Stimulated activated naive CD8-positive, alpha-beta T cell treated with anti-CD3 and anti-CD28 coated beads, Interleukin-15, Interleukin-2, amounts not matched to agents 100 U/mL and 50 U/mL, for 24 hours (primary cell): Measurements from ENCODE around the gene ANKRD37.

Source experiments
- ATAC-seq: fragments of 150-1000 bp; cut with Tn5 transposase; one replicate; pipeline ENCODE4 v1.10.0; 2021
- DNase-seq: peaks from one replicate; pipeline ENCODE4 v3.0.0; 2021

The ANKRD37 gene

DNA sequence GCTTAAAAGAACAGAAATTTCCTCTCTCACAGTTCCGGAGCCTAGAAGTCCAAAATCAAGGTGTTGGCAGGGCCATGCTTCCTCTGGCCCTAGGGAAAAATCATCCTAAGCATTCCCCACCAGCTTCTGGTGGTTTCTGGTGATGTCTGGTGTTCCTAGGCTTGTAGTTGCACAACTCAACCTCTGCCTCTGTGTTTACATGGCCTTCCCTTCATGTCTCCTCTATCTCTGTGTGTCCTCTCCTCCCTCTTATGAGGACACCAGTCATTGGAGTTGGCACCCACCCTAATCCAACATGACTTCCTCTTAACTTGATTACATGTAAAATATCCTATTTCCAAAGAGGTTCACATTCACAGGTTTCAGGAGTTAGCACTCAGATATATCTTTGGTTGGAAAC, 16.3 kb upstream of the ANKRD37 start:
- DNase-seq, result no peak
- no peak for ATAC-seq

DNA sequence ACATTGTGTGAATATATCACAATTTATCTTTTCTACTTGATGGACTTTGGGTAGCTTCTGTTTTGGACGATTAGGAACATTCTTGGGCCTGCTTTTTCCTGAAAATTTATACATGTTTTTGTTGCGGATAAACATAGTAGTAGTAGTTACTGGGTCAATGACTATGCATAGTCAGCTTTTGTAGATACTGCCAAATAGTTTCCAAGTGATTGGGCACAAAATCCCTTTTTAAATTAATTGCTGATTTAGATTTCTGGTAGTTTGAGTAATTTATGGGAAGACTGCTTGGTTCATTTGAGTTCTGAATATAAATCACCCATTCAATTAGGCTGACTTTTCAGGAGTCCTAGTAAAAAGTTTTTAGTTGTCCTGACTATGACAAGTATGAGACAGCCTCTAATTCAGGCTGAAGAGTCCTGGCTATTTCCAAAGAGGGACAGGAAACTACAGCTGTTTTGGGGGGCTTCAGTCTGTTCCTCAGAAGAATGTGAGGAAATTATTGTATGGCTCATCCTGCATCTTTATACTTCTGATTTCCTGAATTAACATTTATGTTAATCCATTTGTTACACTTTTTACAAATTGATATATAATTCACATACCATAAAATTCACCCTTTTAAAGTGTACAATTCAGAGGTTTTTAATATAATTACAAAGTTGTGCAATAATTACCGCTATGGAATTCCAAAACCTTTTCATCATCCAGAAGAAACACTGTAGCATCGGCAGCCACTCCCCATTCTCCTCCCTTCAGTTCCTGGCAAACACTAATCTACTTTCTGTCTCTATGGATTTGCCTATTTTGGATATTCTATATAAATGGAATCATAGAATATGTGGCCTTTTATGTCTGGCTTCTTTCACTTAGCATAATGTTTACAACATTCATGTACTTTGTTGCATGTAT, 15.1 kb upstream of the ANKRD37 start:
- DNase-seq (no peak), ATAC-seq (no peak)

DNA sequence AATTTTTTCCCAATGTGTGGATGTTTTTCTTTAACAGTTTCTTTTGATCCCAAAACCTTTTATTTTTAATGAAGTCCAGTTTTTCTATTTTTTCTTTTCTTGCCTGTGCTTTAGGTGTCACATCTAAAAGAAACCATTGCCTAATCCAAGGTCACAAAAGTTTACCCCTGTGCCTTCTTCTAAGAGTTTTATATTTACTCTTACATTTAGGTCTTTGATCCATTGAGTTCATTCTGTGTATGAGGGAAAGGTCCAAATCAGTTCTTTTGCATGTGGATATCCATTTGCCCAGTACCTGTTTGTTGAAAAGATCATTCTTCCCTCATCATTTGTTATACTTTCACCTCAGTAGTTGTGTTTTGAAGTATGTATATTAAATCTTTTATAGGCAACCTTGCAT, 13.9 kb upstream of the ANKRD37 start:
- DNase-seq (no peak), ATAC-seq (no peak)

DNA sequence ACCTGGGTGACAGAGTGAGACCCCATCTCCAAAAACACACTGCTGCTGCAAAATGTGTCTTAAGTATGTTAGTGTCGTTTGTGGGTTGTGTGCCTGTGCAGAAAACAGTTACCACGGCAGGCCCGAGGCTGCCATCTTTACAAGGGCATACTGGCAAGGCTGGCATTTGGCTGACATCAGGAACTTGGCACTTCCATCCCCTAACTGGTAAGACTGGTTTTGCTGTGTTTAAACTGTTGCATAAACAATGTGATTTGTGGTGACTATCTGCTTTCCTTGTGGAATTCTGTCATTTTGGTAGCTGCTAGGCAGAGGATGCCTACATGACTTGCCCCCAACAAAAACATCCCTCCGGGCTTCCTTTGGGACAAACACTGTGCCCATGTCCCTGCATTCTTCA, 13.2 kb upstream of the ANKRD37 start:
- ATAC-seq (no peak), DNase-seq (no peak)

DNA sequence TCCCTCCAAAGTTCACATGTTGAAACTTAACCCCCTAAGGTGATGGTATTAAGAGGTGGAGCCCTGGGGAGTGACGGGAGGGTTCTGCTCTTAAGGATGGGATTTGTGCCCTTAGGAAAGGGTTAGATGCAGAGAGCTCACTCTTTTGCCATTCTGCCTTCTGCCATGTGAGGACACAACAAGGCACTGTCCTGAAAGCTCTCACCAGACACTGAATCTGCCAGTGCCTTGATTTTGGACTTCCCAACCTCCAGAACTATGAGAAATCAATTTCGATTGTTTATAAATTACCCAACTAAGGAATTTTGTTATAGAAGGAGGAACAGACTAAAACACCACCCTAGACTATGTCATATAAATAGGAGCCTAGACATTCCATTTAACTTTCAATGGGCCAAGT, 12.6 kb upstream of the ANKRD37 start:
- no peak for ATAC-seq
- no peak for DNase-seq

DNA sequence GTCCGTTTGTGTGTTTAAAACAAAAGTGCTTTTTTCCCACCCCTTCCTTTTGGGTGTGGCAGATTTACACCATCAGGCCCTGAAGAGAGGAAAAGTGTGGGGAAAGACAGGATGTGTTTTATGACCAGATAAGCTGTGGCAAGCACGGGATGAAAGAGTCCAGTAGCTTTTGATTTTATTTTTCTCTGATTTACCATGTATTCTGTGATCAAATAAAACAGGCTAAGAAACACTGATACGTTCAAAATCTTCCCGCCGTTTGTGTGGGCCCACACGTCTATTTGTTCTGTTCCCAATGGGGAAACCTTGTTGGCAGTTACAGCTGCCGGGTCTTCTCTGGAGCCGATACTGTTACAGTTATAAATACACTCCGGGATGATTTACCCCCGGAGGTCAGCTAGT, 11.7 kb upstream of the ANKRD37 start:
- no peak for ATAC-seq
- no peak for DNase-seq

DNA sequence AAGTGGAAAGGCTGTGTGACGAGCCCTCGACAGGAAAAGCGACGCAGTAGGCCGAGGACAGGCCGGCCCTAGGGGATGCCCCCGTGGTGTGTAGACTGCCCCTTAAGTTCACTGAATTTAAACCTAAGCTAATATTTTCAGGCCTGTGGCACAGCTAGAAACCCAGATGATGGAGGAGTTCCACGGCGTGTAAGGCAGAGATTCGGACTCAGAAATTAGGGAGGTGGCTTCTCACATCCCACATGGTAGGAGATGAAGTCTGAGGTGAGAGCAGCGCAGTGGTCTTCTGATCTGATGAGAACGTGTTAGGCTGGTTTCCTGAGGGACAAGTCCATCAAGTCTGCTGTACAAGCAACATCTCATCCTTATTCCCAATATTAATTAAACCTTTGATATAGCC, 8.7 kb upstream of the ANKRD37 start:
- DNase-seq (no peak), ATAC-seq (no peak)

DNA sequence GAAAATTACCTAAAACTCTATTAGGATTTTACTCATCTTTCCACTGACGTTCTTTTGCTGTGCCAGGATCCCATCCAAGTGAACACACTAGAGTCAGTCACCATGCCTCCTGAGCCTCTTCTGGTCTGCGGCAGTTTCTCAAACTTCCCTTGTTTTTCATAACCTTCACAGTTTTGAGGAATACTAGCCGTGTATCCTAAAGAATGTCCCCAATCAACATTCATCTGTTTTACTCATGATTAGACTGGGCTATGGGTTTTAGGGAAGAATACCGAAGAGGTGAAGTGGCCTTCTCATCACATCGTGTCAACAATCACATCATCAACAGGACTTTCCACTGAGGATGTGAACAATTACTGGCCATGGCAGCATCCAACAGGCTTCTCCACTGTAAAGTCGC, 5.7 kb upstream of the ANKRD37 start:
- DNase-seq (no peak), ATAC-seq (no peak)

DNA sequence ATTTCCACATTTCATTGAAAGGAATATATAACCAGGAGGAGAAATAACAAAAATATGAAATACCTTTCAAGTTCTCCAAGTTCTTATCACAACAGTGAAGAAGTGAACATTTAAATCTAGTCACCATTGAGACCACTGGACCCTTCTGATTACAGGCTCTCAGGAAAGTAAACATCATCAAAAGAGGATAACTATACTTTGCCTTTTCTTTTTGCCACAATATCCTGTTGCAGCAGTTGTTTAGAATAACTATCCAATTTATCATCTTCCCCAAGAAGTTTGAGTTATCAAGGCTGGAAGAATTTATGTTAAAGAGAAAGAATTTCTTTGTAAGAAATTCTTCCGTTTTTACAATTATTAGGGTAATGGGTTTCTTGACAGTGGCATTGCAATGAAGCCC, 4.5 kb upstream of the ANKRD37 start:
- no peak for ATAC-seq
- DNase-seq, result no peak

DNA sequence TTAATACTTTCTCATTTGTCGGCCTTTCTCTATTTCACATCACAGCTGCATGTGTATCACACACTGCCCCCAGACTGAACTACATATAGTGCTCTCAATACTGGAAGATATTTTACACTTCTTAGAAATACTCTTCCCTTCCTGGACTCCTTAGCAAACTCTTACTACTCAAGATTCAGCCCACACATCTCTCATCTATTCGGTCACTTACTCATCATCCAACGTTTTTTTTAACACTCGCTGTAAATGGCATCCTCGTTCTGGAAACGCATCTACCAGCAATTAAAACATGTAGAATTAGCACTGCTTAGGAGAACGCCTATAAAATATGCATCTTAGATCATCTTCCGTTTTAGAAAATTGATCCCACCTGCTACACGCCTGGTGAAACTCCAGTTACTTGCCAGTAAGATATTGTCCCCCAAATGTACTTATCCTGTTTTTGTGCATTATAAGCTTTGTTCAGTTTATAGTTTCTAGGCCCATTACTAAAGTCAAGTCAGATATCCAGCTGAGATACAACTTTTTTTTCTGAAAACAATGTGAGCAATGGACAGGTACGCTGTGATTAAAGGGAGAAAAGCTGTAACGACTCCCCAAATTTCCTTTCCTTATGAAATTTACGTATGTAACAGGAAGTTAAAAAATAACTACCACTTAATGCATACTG, 1.9 kb upstream of the ANKRD37 start:
- ATAC-seq (peak; percentile 30), DNase-seq (no peak)

DNA sequence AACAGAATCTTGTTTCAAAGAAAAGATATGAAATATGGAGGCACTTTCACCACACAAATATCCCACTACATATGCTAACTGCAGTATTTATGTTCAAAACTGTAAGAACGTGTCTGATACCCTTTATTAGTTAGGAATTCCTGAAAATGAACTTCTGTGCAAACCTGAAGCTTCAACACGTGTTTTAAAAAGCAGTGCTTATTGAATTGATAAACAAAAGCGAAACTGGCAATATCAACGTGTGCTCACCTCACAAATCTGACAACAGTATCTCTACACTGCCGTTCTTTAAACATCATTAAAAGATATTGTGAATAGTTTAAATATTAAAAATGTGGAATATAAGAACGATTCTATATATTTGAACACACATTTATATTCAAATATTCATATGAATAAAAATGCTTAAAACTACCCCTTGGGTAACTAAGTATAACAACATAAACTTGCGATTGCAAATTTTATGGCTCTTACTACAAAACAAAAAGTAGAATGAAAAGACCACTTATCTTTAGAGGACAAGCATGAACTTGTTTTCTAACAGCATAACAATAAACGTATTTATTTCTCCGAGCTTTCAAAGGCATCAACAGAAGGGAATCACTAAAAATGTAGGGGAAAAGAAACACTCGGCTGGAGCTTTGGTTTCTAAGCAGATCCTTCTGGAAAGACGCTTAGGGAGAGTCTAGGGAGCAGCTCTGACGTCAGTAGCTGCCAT, 1.2 kb upstream of the ANKRD37 start, which contains the start of gene LRP2BP:
TSS of gene LRP2BP (minus strand) at position 687 of the 718 bp plus-strand sequence. CDS start 17,738 bp downstream, outside the sequence.
- DNase-seq, result no peak

DNA sequence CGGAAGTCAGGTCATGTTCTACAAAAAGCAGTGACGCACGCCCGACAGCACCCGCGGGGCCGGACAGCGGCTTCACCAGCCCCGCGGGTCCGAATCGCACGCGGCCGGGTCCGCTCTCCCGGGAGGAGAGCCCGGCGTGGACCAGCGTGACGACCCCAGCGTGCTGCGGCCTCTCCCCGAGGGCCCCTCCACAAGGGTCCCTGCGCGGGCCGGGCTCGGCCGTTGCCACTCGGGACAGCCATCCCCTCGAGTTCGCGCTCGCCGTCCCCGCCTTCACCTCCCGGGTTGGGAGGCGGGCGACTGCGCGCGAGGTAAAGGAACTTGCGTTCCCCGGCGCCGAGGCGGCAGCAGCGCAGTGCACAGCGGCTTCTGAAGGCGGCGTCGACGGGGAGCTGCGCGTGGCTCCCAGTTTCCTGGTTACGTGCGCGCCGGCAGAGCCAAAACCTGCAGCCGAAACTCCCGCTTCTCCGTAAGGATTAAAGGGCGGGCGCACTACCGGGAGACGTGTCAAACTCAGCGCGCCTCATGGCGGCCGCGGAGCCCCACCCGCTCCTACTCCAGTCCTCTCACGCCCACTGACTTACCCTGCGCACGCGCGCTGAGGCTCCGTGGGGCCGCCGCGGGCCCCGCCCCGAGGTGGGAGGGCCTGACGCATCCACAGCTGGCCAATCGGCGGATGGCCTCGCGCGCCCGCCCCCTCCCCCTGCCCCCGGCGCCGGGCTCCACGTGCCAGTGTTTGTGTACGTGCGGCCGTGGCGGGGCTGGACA, 501 bp upstream of the ANKRD37 start:
- ATAC-seq, result peak; percentile 93

More for the DNA sequence above, 1.2 kb upstream of the ANKRD37 start, which contains the start of gene LRP2BP:
- no peak for ATAC-seq

DNA sequence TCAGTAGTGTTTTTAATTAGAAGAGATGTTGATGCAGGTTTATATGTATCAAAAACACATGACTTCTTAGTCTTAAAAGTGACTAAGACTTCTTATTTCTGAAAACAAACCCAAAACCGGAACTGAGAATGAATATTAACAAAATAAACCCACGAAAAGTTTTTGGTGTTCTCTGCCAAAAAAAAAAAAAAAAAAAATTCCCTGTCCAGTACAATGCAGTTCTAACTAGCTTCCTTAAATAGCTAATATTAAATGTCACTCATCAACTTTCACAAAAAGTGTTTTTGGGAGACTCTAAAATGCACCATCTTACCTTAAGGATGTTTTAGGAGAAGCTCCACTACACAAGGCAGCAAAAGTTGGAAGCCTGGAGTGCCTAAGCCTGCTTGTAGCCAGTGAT, 2.0 kb downstream of the ANKRD37 start:
- DNase-seq, result no peak
- ATAC-seq, result no peak

More for the DNA sequence above, 501 bp upstream of the ANKRD37 start:
- peak; percentile 97 for DNase-seq

DNA sequence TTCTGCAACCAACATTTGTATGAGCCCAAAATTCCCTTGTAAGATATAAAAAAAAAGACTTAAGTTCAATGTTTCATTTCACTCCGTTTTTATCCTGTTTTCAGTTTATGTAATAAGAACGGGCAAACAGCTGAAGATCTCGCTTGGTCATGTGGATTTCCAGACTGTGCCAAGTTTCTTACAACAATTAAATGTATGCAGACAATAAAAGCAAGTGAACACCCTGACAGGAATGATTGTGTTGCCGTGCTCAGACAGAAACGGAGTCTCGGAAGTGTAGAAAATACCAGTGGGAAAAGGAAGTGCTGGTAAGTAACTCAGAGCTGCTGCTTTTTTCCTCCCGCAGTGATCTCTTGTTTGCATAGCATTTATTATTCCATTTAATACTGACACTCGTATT, 2.8 kb downstream of the ANKRD37 start:
- DNase-seq, result no peak
- ATAC-seq, result no peak

DNA sequence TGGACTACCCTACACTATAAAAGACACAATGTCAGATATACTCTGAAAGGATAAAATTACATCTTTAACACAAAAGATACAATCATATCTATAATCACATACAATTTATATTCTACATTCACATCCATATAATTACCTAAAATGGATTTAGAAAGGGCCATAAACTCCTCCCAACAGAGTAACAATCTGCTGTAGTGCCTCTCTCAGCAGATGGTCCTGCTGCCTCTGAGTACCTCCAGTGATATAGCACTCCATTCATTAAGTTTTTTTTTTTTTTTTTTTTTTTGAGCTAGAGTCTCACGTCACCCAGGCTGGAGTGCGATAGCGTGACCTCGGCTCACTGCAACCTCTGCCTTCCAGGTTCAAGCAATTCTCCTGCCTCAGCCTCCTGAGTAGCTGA, 7.4 kb downstream of the ANKRD37 start:
- ATAC-seq, result no peak
- DNase-seq, result no peak

DNA sequence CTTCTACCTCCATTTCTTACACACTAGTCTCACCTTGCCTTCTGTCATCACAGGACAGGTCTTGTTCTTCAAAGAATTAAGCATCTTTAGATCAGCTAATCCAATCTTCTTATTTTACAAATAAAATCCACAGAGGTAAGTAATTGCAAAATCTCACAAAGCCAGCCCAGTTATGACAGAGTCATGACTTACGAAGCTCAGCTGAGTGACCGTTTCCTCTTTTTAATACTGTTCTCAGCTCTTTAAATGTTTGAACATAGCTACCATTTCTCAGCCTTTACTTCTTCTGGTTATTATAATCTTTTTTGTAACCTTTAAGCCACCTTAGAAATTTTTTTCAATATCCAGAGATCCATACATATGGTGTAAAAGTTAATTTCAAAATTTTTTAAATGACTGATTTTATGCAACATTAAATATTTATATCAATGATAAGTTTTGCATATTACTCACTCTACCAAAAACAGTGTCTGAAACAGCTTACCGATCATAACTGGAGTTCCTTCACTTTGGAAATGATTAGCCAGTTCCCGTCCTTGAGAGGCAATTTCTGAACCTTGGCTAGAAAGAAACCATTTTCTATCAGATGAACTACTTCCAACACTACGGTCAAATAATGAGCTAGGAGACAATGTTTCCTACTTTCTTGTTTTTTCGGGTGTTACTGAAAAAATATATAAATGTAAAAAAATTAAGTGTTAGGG, 8.8 kb downstream of the ANKRD37 start:
- no peak for DNase-seq
- no peak for ATAC-seq

DNA sequence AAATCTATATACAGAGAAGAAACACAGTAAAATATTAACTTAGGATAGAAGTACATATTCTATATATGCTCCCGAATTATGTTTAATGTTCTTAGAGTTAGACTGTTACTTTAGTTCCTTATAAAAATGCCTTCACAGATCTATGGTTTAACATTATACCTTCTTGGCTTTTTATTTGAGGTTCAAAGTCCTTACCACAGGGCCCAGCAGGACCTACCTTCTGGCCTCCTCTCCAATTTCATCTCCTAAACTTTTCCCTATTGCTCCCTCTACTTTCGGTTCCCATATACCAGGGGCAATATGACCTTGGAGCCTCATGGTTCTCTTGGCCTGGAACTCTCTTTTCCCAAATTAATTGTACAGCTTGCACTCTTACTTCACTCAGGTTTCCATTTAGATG, 11.8 kb downstream of the ANKRD37 start:
- DNase-seq (no peak), ATAC-seq (no peak)

DNA sequence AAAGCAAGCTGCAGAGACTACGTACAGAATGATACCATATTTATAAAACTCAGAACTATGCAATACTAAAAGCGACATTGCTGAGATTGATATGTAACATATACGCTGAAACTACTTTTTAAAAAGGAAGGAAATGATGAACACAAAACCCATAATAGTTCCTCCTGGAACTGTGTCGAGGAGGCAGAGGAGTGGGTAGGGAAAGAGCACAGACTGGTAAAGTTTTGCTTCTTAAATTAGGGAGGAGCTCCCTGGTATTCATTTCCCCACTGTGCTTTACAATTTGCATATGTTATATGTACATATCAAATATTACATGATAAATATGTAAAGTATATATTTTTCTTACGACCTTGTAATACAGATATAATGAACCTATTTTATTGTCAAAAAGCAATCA, 15.2 kb downstream of the ANKRD37 start:
- DNase-seq (no peak), ATAC-seq (no peak)

DNA sequence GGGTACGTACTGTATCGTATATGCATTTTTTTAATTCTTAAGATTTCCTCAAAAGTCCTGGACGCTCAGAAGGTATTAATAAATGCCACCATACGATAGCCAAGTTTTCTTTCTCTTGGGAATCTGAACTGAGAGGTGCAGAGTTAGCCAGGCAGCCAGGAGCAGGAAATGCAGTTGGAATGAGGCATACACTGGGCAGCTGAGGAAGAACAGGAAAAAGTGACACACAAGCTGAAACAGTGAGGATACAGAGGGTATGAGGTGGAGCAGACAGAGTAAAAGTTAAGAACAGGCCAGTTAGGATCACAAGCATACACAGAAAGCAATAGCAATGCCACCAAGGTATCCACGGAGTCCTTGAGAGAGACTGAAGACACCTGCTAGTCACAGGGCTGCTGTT, 15.8 kb downstream of the ANKRD37 start:
- DNase-seq, result no peak
- no peak for ATAC-seq

DNA sequence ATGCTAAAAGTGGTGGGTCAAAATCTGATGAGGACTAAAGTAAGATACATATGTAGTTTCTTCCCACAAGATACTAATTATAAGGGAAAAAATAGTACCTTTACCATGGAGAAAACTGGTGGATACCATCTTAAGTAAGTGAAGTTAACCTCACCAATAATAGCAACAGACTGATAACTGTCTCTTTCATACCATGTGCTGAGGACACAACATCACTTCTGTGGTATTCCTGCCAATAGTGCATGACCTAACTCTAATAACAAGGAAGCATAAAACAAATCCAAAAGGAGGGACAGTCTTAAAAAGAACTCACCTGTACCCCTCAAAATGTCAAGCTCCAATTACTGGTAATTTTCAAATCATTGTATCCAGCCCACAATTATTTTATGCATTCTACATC, 20.3 kb downstream of the ANKRD37 start:
- no peak for DNase-seq
- ATAC-seq, result no peak

DNA sequence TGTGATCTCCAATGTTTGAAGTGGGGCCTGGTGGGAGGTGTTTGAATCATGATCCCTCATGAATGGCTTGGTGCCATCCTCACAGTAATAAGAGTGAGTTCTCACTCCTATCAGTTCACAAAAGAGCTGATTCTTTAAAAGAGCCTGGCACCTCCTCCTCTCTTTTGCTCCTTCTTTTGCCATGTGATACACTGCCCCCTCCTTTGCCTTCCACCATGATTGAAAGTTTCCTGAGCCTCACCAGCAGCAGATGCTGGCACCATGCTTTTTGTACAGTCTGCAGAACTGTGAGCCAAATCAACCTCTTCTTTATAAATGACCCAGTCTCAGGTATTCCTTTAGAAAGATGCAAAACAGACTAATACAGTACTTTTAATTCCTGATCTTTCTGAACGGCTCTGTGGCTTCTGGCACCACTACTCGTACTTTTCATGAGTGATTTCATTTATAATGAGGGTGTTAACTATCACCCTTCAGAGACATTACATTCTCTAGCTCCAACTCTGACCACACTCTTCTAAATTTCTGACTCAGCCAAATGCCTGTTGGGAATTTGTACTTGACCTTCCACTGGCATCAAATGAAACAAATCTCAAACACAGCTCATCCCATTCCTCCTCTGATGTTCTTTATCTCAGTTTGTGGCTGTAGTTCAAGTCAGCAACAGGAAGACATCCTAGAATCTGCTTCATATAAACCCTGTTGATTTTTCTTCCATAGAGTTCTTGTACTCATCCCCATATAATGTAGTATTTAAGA, 24.9 kb downstream of the ANKRD37 start:
- DNase-seq (no peak), ATAC-seq (no peak)
